ENCODE measurements around the gene STARD10. TPM values are rescaled to one million over a fixed set of nuclear protein-coding genes. Genes with fewer than 3 reads are reported as not detected.

Gene STARD10
- total and polyA plus RNA-seq, 3 donors from 2014 or later = 130 to 379 (median 202) TPM

DNA sequence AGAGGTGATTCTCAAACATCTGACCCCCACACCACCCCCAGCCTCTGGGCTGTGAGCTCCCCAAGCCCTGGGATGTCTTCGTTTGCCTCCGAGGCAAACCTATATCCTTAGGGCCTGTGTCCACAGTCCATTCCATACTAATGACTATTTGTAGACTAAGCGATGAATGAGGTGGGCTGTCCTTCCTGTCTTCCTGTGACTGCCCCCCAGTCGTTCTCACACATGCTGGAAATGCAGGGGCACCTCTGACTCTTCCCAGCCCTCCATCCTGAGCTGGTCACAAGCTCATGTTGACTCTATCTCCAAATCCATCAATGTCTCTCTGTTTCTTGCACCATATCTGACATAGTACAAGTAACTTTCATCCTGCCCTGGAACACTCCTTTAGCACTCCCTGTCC, 25.1 kb upstream of the STARD10 start:
- no peaks in the 10 kb centered on the region for H3K27me3 ChIP-seq
- no peaks in the 10 kb centered on the region for H3K9me3 ChIP-seq
- 87 to 90% methylated on average over 4 of the region's 4 CpGs for WGBS, 2 donors
- intact Hi-C loops (cut with DNase I; ENCODE audit: low total_unique reads) = no loop called here
- DNase-seq = no peak
- H3K36me3 ChIP-seq (ENCODE audit: low read depth, missing control alignments) = no peaks in the 10 kb centered on the region
- no peak overlapping the region for H3K4me3 ChIP-seq
- peaks cover 22% of the 10 kb centered on the region for H3K4me1 ChIP-seq
- TF ChIP-seq, protein P1, sequence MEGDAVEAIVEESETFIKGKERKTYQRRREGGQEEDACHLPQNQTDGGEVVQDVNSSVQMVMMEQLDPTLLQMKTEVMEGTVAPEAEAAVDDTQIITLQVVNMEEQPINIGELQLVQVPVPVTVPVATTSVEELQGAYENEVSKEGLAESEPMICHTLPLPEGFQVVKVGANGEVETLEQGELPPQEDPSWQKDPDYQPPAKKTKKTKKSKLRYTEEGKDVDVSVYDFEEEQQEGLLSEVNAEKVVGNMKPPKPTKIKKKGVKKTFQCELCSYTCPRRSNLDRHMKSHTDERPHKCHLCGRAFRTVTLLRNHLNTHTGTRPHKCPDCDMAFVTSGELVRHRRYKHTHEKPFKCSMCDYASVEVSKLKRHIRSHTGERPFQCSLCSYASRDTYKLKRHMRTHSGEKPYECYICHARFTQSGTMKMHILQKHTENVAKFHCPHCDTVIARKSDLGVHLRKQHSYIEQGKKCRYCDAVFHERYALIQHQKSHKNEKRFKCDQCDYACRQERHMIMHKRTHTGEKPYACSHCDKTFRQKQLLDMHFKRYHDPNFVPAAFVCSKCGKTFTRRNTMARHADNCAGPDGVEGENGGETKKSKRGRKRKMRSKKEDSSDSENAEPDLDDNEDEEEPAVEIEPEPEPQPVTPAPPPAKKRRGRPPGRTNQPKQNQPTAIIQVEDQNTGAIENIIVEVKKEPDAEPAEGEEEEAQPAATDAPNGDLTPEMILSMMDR (IDR thresholded peaks at IDR 0.05) = no peak
- TF ChIP-seq POLR2A (IDR thresholded peaks at IDR 0.05) = no peak
- H3K27ac ChIP-seq = no peak overlapping the region

DNA sequence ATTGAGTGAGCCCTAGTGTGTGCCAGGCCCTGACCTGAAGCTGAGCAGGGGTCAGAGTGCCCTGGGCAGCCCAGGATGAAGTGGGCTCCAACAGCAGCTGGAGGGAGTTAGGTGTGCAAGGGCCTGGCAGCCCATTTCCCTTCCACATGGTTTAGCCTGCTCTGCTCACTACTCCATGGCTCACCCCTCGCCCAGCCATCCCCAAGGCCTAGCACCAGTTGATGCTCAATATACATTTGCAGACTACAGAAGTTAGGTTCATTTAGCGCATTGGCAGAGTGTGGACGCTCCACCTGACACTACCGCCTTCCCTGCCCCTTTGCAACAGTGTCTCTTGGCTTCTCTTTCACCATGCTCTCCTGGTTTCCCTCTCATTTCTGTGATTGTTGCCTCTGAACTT, 24.1 kb upstream of the STARD10 start:
- H3K36me3 ChIP-seq (ENCODE audit: low read depth, missing control alignments) = no peaks in the 10 kb centered on the region
- 93 to 96% methylated on average over 4 of the region's 4 CpGs for WGBS, 2 donors
- intact Hi-C loops (cut with DNase I; ENCODE audit: low total_unique reads) = no loop called here
- no peak overlapping the region for H3K4me3 ChIP-seq
- peaks cover 28% of the 10 kb centered on the region for H3K4me1 ChIP-seq
- no peak for TF ChIP-seq POLR2A (IDR thresholded peaks at IDR 0.05)
- TF ChIP-seq, protein P1 (IDR thresholded peaks at IDR 0.05) = no peak
- no peaks in the 10 kb centered on the region for H3K27me3 ChIP-seq
- H3K9me3 ChIP-seq = no peaks in the 10 kb centered on the region
- no peak overlapping the region for H3K27ac ChIP-seq
- DNase-seq = no peak

DNA sequence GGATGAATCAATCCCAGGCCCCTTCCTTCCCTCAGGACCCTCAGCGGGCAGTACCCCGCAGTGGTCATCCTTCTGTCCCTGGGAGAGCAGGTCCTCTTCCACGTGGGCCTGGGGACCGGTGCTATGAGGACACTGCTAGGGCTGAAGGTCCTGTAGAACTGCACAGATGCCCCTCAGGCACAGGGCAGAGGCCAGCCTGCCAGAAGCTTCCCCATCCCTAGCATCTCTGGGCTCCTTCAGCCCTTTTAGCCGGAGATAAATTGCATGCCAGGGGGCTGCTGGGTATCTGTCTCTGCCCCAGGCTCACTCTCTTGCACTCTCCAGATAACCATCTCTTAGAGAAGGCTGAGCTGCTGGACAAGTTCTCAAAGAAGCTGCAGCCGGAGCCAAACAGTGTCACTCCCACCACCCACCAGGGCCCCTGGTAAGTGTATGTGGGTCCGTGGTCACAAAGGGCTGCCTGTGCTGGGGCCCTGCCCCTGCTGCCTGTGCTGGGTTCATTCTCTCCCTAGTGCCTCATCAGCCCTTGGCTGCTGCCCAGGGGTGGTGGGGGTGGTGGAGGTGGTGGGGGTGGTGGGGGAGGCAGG, 22.6 kb upstream of the STARD10 start:
- WGBS, 2 donors = 46 to 82% methylated on average over 3 to 7 of the region's 7 CpGs
- Histone ChIP-seq H3K36me3 (ENCODE audit: low read depth, missing control alignments) (no peaks in the 10 kb centered on the region), H3K27me3 (no peaks in the 10 kb centered on the region), H3K4me3 (no peak overlapping the region), H3K4me1 (peaks cover 27% of the 10 kb centered on the region), H3K9me3 (no peaks in the 10 kb centered on the region), H3K27ac (no peak overlapping the region)
- TF ChIP-seq, protein P1 (IDR thresholded peaks at IDR 0.05) = no peak
- TF ChIP-seq POLR2A (IDR thresholded peaks at IDR 0.05) = no peak
- DNase-seq = no peak
- intact Hi-C loops (cut with DNase I; ENCODE audit: low total_unique reads) = no loop called here

DNA sequence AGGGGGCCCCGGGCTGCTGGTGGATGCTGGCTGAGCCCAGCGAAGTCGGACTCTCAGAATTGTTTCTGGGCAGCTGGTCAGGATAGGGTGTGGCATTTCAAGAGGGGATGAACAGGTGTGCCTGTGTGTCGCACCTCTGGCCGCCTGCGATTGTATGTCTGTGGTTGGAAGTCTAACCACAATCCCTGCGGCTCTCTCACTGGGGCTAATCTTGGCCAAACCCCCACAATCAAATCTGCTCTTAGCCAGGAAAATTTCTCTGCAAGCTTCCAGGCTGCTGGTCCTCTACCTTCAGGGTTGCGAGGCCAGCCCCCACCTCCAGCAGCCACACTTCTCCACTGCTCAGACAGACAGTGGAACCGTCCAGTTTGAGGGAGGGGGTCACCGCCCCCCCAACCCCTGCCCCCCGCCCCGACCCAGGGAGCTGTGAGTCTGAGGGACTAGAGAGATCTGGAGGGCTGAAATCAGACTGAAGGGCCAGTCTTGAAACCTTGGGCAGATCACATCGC, 21.3 kb upstream of the STARD10 start:
- no peak for DNase-seq
- peak overlapping the region; percentile 80 to 95 for H3K4me3 ChIP-seq
- H3K27me3 ChIP-seq = no peaks in the 10 kb centered on the region
- no peaks in the 10 kb centered on the region for H3K9me3 ChIP-seq
- TF ChIP-seq, protein P1 (IDR thresholded peaks at IDR 0.05) = no peak
- no peak for TF ChIP-seq POLR2A (IDR thresholded peaks at IDR 0.05)
- peaks cover 21% of the 10 kb centered on the region for H3K4me1 ChIP-seq
- intact Hi-C loops (cut with DNase I; ENCODE audit: low total_unique reads) = no loop called here
- 12 to 17% methylated on average over 5 to 13 of the region's 13 CpGs for WGBS, 2 donors
- H3K27ac ChIP-seq = peak overlapping the region in 1 of 2 donors; percentile 95
- H3K36me3 ChIP-seq (ENCODE audit: low read depth, missing control alignments) = no peaks in the 10 kb centered on the region

All from testis (tissue), 3 donors.